NCI-H1092 (cell line): Measurements from ENCODE around the gene ZBTB3.
"Not testable (repeated sequence)": the region's sequence is repeated elsewhere in the genome, so short reads cannot be mapped to it uniquely, and the experiment has no call there.

Experiments used
- DNase-seq: peaks from one replicate; lab custom pipeline; 2025; lab: John Stamatoyannopoulos, UW

ZBTB3 gene

DNA sequence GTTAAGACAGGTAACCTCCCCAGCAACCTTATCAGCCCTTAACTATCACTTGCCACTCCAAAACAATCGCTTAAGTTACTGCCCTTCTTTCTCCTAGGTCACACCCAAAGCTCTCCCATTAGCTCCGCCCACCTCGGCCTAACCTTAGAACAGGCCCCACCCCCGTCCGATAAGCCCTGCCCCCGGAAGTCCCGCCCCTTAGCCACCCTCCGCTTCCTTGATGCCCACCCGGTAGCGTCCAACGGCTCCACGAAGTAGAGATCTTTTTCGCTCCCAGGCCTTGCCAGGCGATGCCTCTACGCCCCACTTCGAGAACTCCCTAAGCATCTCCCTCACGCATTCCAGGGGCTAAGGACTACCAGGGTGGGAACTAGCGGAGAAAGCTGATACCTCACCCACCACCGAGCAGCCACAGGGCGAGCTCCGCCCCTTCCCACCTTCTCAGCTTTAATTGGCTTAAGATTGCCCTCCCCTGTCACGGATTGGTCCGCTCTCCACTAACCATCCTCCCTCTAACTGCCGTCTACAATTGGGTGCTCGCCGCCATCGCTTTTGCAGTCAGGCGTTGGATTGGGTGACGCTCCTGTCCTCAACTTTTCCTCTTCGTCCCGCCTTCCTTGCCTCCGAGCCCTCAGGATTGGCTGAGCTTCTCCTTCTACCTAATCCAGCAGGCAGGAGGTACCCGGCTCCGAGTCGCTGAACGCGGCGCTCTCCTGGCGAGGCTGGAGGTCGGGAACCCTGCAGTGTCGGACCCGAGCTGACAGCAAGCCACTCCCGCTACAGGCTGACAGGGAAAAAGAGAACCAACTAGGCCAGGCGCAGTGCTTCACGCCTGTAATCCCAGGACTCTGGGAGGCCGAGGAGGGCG is at the start of gene ZBTB3:
Gene ZBTB3 (minus strand): TSS at position 425 of the 868 bp plus-strand sequence. CDS start 496 bp downstream, outside the sequence.
- peak; percentile 99 for DNase-seq

- DNase-seq = no peak
These were observed 47.1 kb upstream of the ZBTB3 start for GRCh38 chr11:62801071-62801470.

DNA sequence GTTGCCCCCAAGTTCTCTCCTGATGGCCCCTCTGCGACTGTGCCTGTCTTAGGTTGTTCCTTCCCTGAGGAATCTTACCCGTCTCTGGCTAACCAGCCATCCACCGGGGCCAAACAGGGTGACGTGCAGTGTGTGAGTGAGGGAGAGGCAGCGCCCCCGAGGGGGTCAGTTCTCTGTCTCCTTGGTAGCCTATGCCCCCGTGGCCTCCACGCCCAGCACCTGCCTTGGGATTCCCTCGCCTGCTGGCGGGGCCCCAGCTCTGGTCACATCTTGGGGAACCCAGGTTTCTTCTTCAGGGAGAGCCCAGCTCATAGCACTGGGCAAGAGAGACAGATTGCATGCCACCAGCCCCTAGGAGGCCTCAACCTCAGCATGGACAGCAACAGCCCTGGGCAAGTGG is 45.5 kb upstream of the ZBTB3 start:
- no peak for DNase-seq

- no peak for DNase-seq
These were observed 42.3 kb upstream of the ZBTB3 start for GRCh38 chr11:62796281-62796680.

- no peak for DNase-seq
These were observed 40.3 kb upstream of the ZBTB3 start for GRCh38 chr11:62794201-62794775.

DNA sequence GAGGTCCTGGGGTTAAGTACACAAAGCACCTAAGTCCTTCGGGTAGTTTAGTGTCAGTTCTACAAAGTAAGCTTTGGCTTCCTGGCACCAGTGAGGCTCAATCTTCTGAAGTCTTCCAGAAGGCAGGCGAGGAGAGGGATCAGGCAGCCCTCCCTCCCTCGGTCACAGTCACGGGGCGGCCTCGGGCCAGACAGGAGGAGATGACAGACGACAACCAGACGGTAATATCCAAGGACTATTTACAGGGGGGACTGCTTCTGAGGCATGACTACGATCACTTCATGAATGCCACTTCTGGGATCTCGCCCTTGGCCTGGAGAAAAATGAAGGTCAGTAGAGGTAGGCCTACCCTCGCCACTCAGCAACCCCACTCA is 38.2 kb upstream of the ZBTB3 start:
- no peak for DNase-seq

DNA sequence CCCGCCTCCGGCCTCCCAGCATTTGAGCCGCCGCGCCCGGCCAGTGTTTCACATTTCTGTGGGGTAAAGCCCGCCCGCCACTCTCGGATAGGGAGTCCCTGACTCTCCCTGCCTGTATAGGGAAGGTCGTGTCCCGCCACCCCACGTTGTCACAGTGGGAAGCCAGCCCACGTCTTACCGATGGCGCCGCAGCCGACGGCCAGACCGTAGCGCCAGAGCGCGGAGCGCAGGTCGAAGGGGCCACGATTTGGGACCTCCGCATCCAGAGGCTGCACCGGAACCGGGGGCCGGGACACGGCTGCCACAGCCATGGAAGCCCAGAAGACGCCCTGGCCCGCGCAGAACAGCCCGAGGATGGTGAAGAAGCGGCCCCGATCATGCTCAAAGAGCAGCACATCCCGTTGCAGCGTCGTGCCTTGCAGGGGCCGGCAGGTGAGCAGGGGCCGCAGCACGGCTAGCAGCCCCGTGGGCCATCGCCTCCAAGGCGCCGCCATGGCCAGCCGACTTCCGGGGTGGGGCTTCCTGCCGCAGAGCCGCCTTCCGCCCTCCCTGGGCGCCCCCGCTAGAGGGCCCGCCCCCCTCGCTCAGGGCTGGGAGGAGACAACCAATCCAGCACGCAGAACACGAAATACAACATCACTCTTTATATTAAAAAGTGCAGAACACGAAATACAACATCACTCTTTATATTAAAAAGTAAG is 37.7 kb upstream of the ZBTB3 start, which contains the start of gene TMEM223:
Gene TMEM223 (minus strand): TSS at position 506 of the 701 bp plus-strand sequence. CDS start 12 bp downstream, at position 494.
- peak; percentile 76 for DNase-seq

DNA sequence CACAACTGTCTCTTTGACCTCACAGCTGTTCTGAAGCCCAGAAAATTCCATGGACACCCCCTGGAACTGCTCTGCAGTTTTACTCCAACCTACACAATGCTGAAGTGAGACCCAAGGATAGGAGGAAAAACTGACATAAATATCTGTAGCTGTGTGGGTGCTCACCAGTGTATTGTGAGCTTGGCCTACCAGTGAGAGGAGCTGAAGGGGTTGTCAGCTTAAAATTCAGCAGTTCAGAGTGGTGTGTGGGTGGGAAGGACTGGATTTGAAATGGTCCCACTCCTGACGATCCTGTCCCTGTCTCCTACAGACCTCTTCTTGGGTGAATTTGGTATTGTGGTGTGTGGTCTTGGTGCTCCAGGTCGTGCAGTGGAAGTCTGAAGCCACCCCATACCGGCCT is 35.6 kb upstream of the ZBTB3 start:
- DNase-seq = no peak

DNA sequence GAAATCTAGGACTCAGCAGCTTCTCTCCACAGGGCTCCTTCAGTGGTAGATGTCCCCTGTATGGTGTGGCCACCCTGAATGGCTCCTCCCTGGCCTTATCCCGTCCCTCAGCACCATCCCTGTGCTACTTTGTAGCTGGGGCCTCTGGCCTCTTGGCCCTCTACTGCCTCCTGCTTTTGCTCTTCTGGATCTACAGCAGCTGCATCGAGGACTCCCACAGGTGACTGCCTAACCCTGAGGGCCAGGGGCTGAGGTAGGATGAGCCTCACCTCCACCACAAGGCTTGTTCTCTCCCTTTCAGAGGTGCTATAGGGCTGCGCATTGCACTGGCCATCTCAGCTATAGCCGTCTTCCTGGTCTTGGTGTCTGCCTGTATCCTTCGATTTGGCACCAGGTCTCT is 35.0 kb upstream of the ZBTB3 start:
- DNase-seq = no peak

GRCh38 chr11:62787005-62787759 is 33.2 kb upstream of the ZBTB3 start, which contains the start of gene TMEM179B:
Gene TMEM179B, plus strand, starts transcription at chr11:62787402. Its CDS starts 30 bp downstream, at chr11:62787432.
- peak; percentile 99 for DNase-seq

DNA sequence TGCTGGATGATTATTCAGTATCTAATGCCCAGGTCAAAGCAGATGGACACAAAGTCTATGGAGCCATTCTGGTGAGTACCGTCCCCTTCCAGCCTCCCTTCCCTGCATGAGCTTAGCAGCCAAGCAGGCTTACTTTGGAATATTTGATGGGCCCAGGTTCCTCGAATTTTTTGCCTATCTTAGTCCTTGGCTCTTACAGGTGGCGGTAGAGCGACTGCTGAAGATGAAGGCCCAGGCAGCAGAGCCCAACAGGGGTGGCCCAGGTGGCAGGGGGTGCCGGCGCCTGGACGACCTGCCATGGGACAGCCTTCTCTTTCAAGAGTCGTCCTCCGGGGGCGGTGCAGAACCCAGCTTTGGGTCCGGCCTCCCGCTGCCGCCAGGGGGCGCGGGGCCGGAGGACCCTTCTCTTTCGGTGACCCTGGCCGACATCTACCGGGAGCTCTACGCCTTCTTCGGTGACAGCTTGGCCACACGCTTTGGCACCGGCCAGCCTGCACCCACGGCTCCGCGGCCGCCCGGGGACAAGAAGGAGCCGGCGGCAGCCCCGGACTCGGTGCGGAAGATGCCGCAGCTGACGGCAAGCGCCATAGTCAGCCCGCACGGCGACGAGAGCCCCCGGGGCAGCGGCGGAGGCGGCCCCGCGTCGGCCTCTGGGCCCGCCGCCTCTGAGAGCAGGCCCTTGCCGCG is 32.5 kb upstream of the ZBTB3 start:
- DNase-seq = peak; percentile 82

- DNase-seq = no peak
These were observed 28.8 kb upstream of the ZBTB3 start for GRCh38 chr11:62782753-62783152.

- no peak for DNase-seq
These were observed 24.5 kb upstream of the ZBTB3 start for GRCh38 chr11:62778441-62778840.

GRCh38 chr11:62777389-62777788 is 23.4 kb upstream of the ZBTB3 start:
- no peak for DNase-seq

DNA sequence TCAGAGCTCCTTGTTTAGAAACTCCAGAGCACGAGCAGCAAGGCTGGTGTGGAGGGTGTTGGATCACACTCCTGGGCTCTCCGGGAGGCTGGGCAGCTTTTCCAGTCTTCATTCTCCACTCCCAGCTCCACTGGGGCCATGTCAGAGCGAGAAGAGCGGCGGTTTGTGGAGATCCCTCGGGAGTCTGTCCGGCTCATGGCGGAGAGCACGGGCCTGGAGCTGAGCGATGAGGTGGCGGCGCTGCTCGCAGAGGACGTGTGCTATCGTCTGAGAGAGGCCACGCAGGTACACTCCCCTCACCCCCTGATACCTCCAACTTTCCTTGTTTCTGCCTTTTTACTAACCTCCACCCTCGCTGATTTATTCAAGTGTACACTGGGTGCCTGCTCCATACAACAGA is 21.7 kb upstream of the ZBTB3 start:
- no peak for DNase-seq

DNA sequence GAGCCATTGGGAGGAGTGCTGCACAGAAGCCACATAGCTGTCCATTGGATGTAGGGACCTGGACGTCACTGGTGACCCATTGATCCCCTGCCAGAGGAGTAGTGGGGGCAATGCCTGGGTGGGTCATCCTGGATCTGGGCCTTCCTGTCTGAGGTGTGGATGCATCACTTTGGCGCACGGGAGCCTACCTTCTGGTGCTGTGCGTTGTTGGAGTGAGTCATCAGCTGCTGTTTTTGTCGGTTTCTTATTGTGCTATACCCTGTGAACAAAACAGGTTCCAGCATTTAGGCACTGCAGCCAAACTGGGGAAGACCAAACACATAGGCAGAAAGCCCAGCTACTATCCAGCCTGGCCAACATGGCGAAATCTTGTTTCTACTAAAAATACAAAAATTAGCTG is 20.4 kb upstream of the ZBTB3 start:
- DNase-seq = no peak

GRCh38 chr11:62771144-62772021 is 17.4 kb upstream of the ZBTB3 start, which contains the start of gene TAF6L:
Gene TAF6L, plus strand, starts transcription at chr11:62771396. Its CDS starts 4,388 bp downstream, at chr11:62775784.
- peak; percentile 98 for DNase-seq

GRCh38 chr11:62770778-62771143 is 16.8 kb upstream of the ZBTB3 start:
- DNase-seq = no peak

- not testable (repeated sequence) for DNase-seq
These were observed 6.9 kb upstream of the ZBTB3 start for GRCh38 chr11:62760867-62761227.
